Mammary epithelial cell (primary cell): ENCODE results near the gene PHLDA1.

Experiments used
- CTCF ChIP-seq, 2 donors: IDR thresholded peaks in 1 of 2; conservative IDR thresholded peaks in 1 of 2; 2 replicates each; pipeline ENCODE4 v1.5.1; 2011 to 2012; ENCODE audit warnings: inconsistent platforms in 2 of 2, low read length in 2 of 2, mild to moderate bottlenecking in 2 of 2, control low read depth in 1 of 2, low read depth in 1 of 2; ENCODE audit not compliant: insufficient read depth in 1 of 2; ENCODE audit errors: extremely low read depth in 1 of 2
- EZH2 ChIP-seq: IDR thresholded peaks from 2 replicates; pipeline ENCODE4 v1.6.1; 2012; ENCODE audit warnings: low read length, inconsistent platforms, borderline replicate concordance

GRCh38 chr12:76080729-76081415 is 49.3 kb upstream of the PHLDA1 start:
- TF ChIP-seq CTCF (conservative IDR thresholded peaks at IDR 0.05 in 1 of 2, IDR thresholded peaks at IDR 0.05 in 1 of 2; ENCODE audit: extremely low read depth in 1 of 2, insufficient read depth in 1 of 2, low read depth in 1 of 2, low read length in 2 of 2) = peak in 1 of 2 donors; percentile 8
- TF ChIP-seq EZH2 = no peak
